H1 (cell line): Measurements from ENCODE around the gene MYOD1. TPM values are rescaled to one million over a fixed set of nuclear protein-coding genes. Genes with fewer than 3 reads are reported as not detected.

Experiments used
- CTCF ChIA-PET: fragments of 300-600 bp; sonication (Branson Sonifier 250); formaldehyde crosslinking; loops from one replicate; lab custom pipeline; 2021; ENCODE audit not compliant: partially characterized antibody; lab: Charles Lee
- POLR2A ChIA-PET: fragments of 300-600 bp; sonication (Branson Sonifier 250); formaldehyde crosslinking; loops from one replicate; lab custom pipeline; 2021; ENCODE audit warnings: inconsistent platforms; ENCODE audit not compliant: partially characterized antibody; lab: Charles Lee
- DNase-seq, 2 experiments: peaks; one replicate each; pipeline versions ENCODE4 v3.0.0 to v3.0.0-alpha.2; 2010 to 2022; ENCODE audit warnings: low spot score in 2 of 2, low read depth in 1 of 2, mixed read lengths in 1 of 2
- FAIRE-seq: peaks from 2 replicates; lab custom pipeline; 2011; peaks lifted over from hg19 to GRCh38; lab: Jason Lieb, UNC
- H2AFZ ChIP-seq: 2 replicates; pipeline ENCODE4 v1.8.1; 2012; ENCODE audit warnings: low read length, inconsistent platforms
- H2AK5ac ChIP-seq: 2 replicates; pipeline ENCODE4 v1.6.1; 2013; ENCODE audit warnings: low read depth, low read length
- H2BK120ac ChIP-seq: replicated peaks from 2 replicates; pipeline ENCODE3; 2013; ENCODE audit warnings: low read depth, low read length, inconsistent platforms
- H2BK12ac ChIP-seq: 2 replicates; pipeline ENCODE4 v1.6.1; 2013; ENCODE audit warnings: low read depth, low read length
- H2BK15ac ChIP-seq: 2 replicates; pipeline ENCODE4 v1.6.1; 2013; ENCODE audit warnings: low read length
- H2BK20ac ChIP-seq: 2 replicates; pipeline ENCODE4 v1.6.1; 2013; ENCODE audit warnings: low read length
- H2BK5ac ChIP-seq: 2 replicates; pipeline ENCODE4 v1.6.1; 2013; ENCODE audit warnings: low read depth, low read length
- H3K14ac ChIP-seq: 2 replicates; pipeline ENCODE4 v1.6.1; 2013; ENCODE audit warnings: inconsistent platforms; ENCODE audit not compliant: insufficient read length
- H3K18ac ChIP-seq: 2 replicates; pipeline ENCODE4 v1.6.1; 2013; ENCODE audit warnings: low read length; ENCODE audit errors: extremely low read depth
- H3K23ac ChIP-seq: 2 replicates; pipeline ENCODE4 v1.6.1; 2013; ENCODE audit warnings: inconsistent platforms; ENCODE audit not compliant: insufficient read length
- H3K23me2 ChIP-seq: 2 replicates; pipeline ENCODE4 v1.6.1; 2013; ENCODE audit warnings: low read depth, low read length
- H3K27ac ChIP-seq: 2 replicates; pipeline ENCODE4 v1.6.1; 2011; ENCODE audit warnings: low read depth, low read length, inconsistent platforms
- H3K27me3 ChIP-seq, 4 experiments: replicated peaks in 1 of 4; 1 replicate in 1 of 4; 2 replicates in 3 of 4; pipeline versions ENCODE4 v1.6.1 to v1.8.1; 2011 to 2013; ENCODE audit warnings: low read length in 3 of 4, mild to moderate bottlenecking in 3 of 4, inconsistent platforms in 2 of 4, mixed read lengths in 2 of 4, moderate library complexity in 1 of 4; ENCODE audit not compliant: control insufficient read depth in 3 of 4, insufficient read depth in 3 of 4; ENCODE audit errors: extremely low read depth in 1 of 4
- H3K36me3 ChIP-seq, 4 experiments: 2 replicates each; pipeline versions ENCODE4 v1.6.1 to v1.8.1; 2011 to 2013; ENCODE audit warnings: mild to moderate bottlenecking in 4 of 4, low read length in 3 of 4, moderate library complexity in 2 of 4, control low read depth in 1 of 4, inconsistent platforms in 1 of 4; ENCODE audit not compliant: insufficient read depth in 4 of 4, control insufficient read depth in 2 of 4
- H3K4ac ChIP-seq: replicated peaks from 2 replicates; pipeline ENCODE3; 2013; ENCODE audit warnings: low read length, low read depth, mixed read lengths, inconsistent platforms; ENCODE audit not compliant: insufficient read length
- H3K4me1 ChIP-seq, 4 experiments: replicated peaks in 1 of 4; 1 replicate in 1 of 4; 2 replicates in 3 of 4; pipeline versions ENCODE4 v1.6.1 to v1.8.1; 2011 to 2013; ENCODE audit warnings: low read length in 3 of 4, inconsistent platforms in 2 of 4, mixed read lengths in 1 of 4; ENCODE audit not compliant: insufficient read depth in 4 of 4, control insufficient read depth in 3 of 4
- H3K4me2 ChIP-seq, 2 experiments: 2 replicates each; pipeline versions ENCODE4 v1.6.1 to v1.8.1; 2011 to 2013; ENCODE audit warnings: low read depth in 2 of 2, low read length in 2 of 2, control low read depth in 1 of 2, inconsistent platforms in 1 of 2, mild to moderate bottlenecking in 1 of 2; ENCODE audit not compliant: insufficient read depth in 1 of 2
- H3K4me3 ChIP-seq, 4 experiments: fragments of 200-600, 300-600 bp in 1 of 4; sonication (generic), shearing (Covaris generic), sonication (Bioruptor Twin) in 1 of 4; 2 replicates each; pipeline versions ENCODE4 v1.5.1 to v1.8.1; 2011 to 2016; ENCODE audit warnings: low read length in 4 of 4, low read depth in 3 of 4, control low read depth in 2 of 4, inconsistent platforms in 2 of 4, mild to moderate bottlenecking in 2 of 4, mixed read lengths in 1 of 4, moderate library complexity in 1 of 4; ENCODE audit not compliant: insufficient read depth in 2 of 4; ENCODE audit errors: extremely low read depth in 1 of 4
- H3K56ac ChIP-seq: replicated peaks from 2 replicates; pipeline ENCODE3; 2013; ENCODE audit warnings: low read depth, mild to moderate bottlenecking, mixed read lengths, low read length, inconsistent platforms; ENCODE audit not compliant: insufficient read length
- H3K79me1 ChIP-seq: 2 replicates; pipeline ENCODE4 v1.6.1; 2013; ENCODE audit warnings: low read depth, low read length, control low read depth
- H3K79me2 ChIP-seq, 2 experiments: 2 replicates each; pipeline versions ENCODE4 v1.6.1 to v1.8.1; 2012 to 2013; ENCODE audit warnings: low read length in 2 of 2, mild to moderate bottlenecking in 2 of 2, inconsistent platforms in 1 of 2; ENCODE audit not compliant: insufficient read depth in 2 of 2, control insufficient read depth in 1 of 2
- H3K9ac ChIP-seq, 4 experiments: replicated peaks in 1 of 4; 1 replicate in 1 of 4; 2 replicates in 3 of 4; pipeline versions ENCODE4 v1.6.1 to v1.8.1; 2011 to 2013; ENCODE audit warnings: low read depth in 3 of 4, low read length in 3 of 4, control low read depth in 2 of 4, mild to moderate bottlenecking in 2 of 4, moderate library complexity in 2 of 4, inconsistent platforms in 1 of 4; ENCODE audit errors: extremely low read depth in 1 of 4
- H3K9me3 ChIP-seq, 2 experiments: 2 replicates each; pipeline versions ENCODE4 v1.6.1 to v1.8.1; 2012 to 2013; ENCODE audit warnings: mild to moderate bottlenecking in 2 of 2, moderate library complexity in 2 of 2, control low read depth in 1 of 2, inconsistent platforms in 1 of 2, low read depth in 1 of 2, low read length in 1 of 2, mixed read lengths in 1 of 2; ENCODE audit not compliant: insufficient read depth in 2 of 2
- H4K20me1 ChIP-seq, 2 experiments: replicated peaks in 1 of 2; 2 replicates each; pipeline versions ENCODE3 to v1.8.1; 2011 to 2013; ENCODE audit warnings: inconsistent platforms in 2 of 2, low read length in 2 of 2, mild to moderate bottlenecking in 1 of 2; ENCODE audit not compliant: insufficient read depth in 2 of 2, control insufficient read depth in 1 of 2
- H4K5ac ChIP-seq: 2 replicates; pipeline ENCODE4 v1.6.1; 2013; ENCODE audit warnings: low read length, low read depth, mixed read lengths, inconsistent platforms; ENCODE audit not compliant: insufficient read length
- H4K8ac ChIP-seq: 2 replicates; pipeline ENCODE4 v1.8.0; 2013; ENCODE audit warnings: mild to moderate bottlenecking, moderate library complexity, low read length, inconsistent platforms; ENCODE audit not compliant: insufficient read depth; ENCODE audit errors: extremely low read depth
- H4K91ac ChIP-seq: replicated peaks from 2 replicates; pipeline ENCODE3; 2013; ENCODE audit warnings: low read length, mixed read lengths, inconsistent platforms; ENCODE audit not compliant: insufficient read length
- BCL11A ChIP-seq, 2 experiments: IDR thresholded peaks; one replicate each; pipeline ENCODE4 v1.6.1; 2011; ENCODE audit warnings: low read depth in 2 of 2, low read length in 2 of 2, mild to moderate bottlenecking in 2 of 2
- CREB1 ChIP-seq: IDR thresholded peaks from 2 replicates; pipeline ENCODE4 v1.6.1; 2012; ENCODE audit warnings: inconsistent platforms
- POLR2AphosphoS5 ChIP-seq: IDR thresholded peaks from 2 replicates; pipeline ENCODE4 v1.6.1; 2011; ENCODE audit warnings: low read depth, low read length
- TAF7 ChIP-seq: optimal IDR thresholded peaks from 2 replicates; pipeline ENCODE3; 2011; ENCODE audit warnings: low read depth, mild to moderate bottlenecking, inconsistent platforms, low read length, moderate library complexity, borderline replicate concordance
- WGBS, 2 experiments: shearing (Covaris generic) in 1 of 2; methylation state at CpG; one replicate each; pipeline versions ENCODE4 v1.1.6 to v1.1.7; 2013 to 2015; ENCODE audit warnings: low lambda C conversion rate in 2 of 2, mixed read lengths in 2 of 2, inconsistent platforms in 1 of 2, low coverage in 1 of 2, missing lambda C conversion rate in 1 of 2; ENCODE audit not compliant: insufficient replicate concordance in 2 of 2, insufficient coverage in 1 of 2, insufficient read length in 1 of 2; ENCODE audit errors: extremely low coverage in 1 of 2, missing lambda C conversion rate in 1 of 2; 5-methylcytosine and 5-hydroxymethylcytosine counted together
- polyA plus RNA-seq, 7 experiments: library from polyadenylated mRNA; depleted of rRNA in 3 of 7; stranded (reverse) in 5 of 7; unstranded in 2 of 7; fragments of >200 nt in 5 of 7; fragments of 200-250 nt in 2 of 7; gene quantifications; 1 replicate in 5 of 7; 2 replicates in 1 of 7; 4 replicates in 1 of 7; pipeline versions ENCODE4 v1.2.1 to v1.2.3, GENCODE V29; 2011 to 2013; ENCODE audit warnings: missing spikeins in 2 of 7, mixed read lengths in 2 of 7
- total RNA-seq: library from RNA; stranded (reverse); fragmentation: NEBNext Ultra II Directional; extraction: Animal tissue kit (Norgen Biotek cat#: 25700); gene quantifications from 2 replicates; pipeline ENCODE4 v1.2.1, GENCODE V29; 2021

Gene MYOD1
- total and polyA plus RNA-seq, 2 of the 8 experiments (the other 6 are each of a cell fraction or from before 2014, with no cell fraction given), result not detected

DNA sequence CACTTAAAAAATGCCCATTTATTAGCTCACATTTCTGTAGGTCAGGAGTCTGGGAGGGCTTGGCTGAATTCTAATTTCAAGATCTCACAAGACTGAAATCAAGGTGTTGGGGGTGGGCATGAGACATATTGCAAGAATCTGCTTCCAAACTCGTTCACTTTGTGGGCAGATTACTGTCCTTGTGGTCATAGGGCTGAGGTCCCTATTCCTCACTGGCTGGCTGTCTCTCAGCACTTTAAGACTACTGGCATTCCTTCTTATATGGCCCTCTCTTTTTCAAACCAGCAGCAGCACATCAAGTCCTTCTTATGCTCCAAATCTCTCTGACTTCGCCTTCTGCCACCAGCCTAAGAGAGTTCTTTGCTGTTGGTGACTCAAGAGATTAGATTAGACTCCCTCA, 27.8 kb upstream of the MYOD1 start:
- Histone ChIP-seq H3K27ac (no peak overlapping the region), H3K23me2 (no peaks in the 10 kb centered on the region; the same call in 1 of the 2 replicates), H3K14ac (no peak overlapping the region), H2AFZ (no peak overlapping the region), H3K23ac (no peak overlapping the region), H2AK5ac (no peak overlapping the region), H3K4me2 (no peak overlapping the region), H3K79me1 (no peaks in the 10 kb centered on the region), H4K5ac (no peak overlapping the region), H2BK20ac (no peak overlapping the region), H3K18ac (no peak overlapping the region), H2BK120ac (no peak overlapping the region), H3K79me2 (no peaks in the 10 kb centered on the region), H3K36me3 (no peaks in the 10 kb centered on the region), H2BK12ac (no peak overlapping the region), H4K91ac (no peak overlapping the region), H3K27me3 (peaks cover 5 to 25% (median 22%) of the 10 kb centered on the region in 4 experiments), H3K9me3 (no peaks in the 10 kb centered on the region), H3K4ac (no peak overlapping the region), H2BK5ac (no peak overlapping the region), H4K8ac (no peak overlapping the region), H3K56ac (no peak overlapping the region)
- POLR2A ChIA-PET, result no interaction called here
- no peak for FAIRE-seq
- CTCF ChIA-PET, result interaction anchor here (1.0 kb wide), 1 partner anchor 56 kb away, joined by 3 read pairs; no protein-coding TSS in a partner anchor
- no peak for TF ChIP-seq TAF7
- no peak for TF ChIP-seq BCL11A (IDR thresholded peaks at IDR 0.05; ENCODE audit: low read depth in 2 of 2, low read length in 2 of 2)
- TF ChIP-seq CREB1, result no peak
- TF ChIP-seq POLR2AphosphoS5, result no peak
- TF ChIP-seq, all 59 proteins: peak for 0
- Histone ChIP-seq H3K4me3 (no peak overlapping the region), H3K9ac (no peak overlapping the region), H3K4me1 (no peaks in the 10 kb centered on the region; a peak in 1 of 7 replicates), H2BK15ac (no peak overlapping the region), H4K20me1 (peaks cover 0 to 2% of the 10 kb centered on the region in 2 experiments)
- no peak for DNase-seq
- 79% methylated on average over 2 of the region's 2 CpGs; no CpG with 5 or more reads in 1 of the 2 experiments for WGBS, 2 experiments
